Neuron (in vitro differentiated cells): ENCODE data around the gene XYLT1.
"Not testable (repeated sequence)": the region's sequence is repeated elsewhere in the genome, so short reads cannot be mapped to it uniquely, and the experiment has no call there.

ENCODE experiments used
- H2AFZ ChIP-seq: one replicate; pipeline ENCODE4 v1.6.1; 2013; ENCODE audit warnings: low read depth, mild to moderate bottlenecking, inconsistent platforms, low read length, moderate library complexity
- H3K27me3 ChIP-seq: one replicate; pipeline ENCODE4 v1.6.1; 2013; ENCODE audit warnings: low read length; ENCODE audit not compliant: insufficient read depth
- H3K36me3 ChIP-seq: one replicate; pipeline ENCODE4 v1.6.1; 2013; ENCODE audit warnings: low read length; ENCODE audit not compliant: insufficient read depth
- H3K4me1 ChIP-seq: one replicate; pipeline ENCODE4 v1.6.1; 2013; ENCODE audit warnings: low read length; ENCODE audit not compliant: insufficient read depth
- H3K4me3 ChIP-seq: 2 replicates; pipeline ENCODE4 v1.5.1; 2013; ENCODE audit warnings: mild to moderate bottlenecking, low read length, moderate library complexity
- H3K9me3 ChIP-seq: one replicate; pipeline ENCODE4 v1.6.1; 2013; ENCODE audit warnings: low read length

Gene XYLT1

DNA sequence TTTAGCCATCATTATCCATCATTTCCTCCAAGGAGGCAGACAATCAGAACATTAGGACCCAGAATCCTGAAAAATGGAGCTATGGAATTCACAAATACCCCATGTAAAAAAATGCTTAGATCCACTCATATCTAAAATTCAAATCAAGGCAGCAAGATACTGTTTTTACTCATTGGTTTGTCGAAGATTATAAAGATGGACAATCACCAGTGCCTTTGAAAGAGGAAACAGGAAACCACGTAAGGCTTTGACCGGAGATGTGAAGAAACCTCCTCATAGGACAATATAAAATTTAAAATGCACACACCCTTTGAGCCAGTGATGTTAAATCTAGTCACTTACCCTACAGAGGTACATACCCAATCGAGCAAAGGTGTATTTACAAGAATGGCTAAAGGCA is 130.0 kb downstream of the XYLT1 start:
- Histone ChIP-seq H3K36me3 (no peaks in the 10 kb centered on the region), H3K4me1 (no peaks in the 10 kb centered on the region)

GRCh38 chr16:17339764-17340541 is 130.8 kb downstream of the XYLT1 start:
- Histone ChIP-seq H3K36me3 (no peaks in the 10 kb centered on the region), H2AFZ (no peak overlapping the region), H3K27me3 (no peaks in the 10 kb centered on the region), H3K4me1 (no peaks in the 10 kb centered on the region), H3K9me3 (no peaks in the 10 kb centered on the region), H3K4me3 (no peak overlapping the region)

More for the DNA sequence above, 130.0 kb downstream of the XYLT1 start:
- H3K4me3 ChIP-seq, result no peak overlapping the region
- H2AFZ ChIP-seq, result no peak overlapping the region
- H3K9me3 ChIP-seq, result no peaks in the 10 kb centered on the region
- no peaks in the 10 kb centered on the region for H3K27me3 ChIP-seq

DNA sequence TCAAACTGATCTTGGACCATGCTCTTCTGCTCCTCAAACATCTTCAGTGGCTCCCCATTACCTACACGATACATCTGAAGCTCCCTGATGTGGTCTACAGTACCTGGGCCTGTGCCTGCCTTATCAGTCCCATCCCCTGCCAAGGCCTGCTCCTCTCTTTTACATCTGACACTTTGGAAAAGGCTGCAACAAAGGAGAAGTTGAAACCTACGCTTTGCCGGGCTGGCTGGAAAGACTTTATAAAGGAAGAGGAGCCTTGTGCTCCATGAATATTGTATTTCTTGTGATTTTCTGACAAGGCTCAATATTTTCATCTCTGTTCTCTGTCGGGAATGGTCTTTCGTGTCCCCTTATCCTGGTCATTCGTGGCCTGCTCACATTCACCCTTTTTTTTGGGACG is 132.5 kb downstream of the XYLT1 start:
- Histone ChIP-seq H3K9me3 (no peaks in the 10 kb centered on the region), H3K27me3 (no peaks in the 10 kb centered on the region), H3K4me3 (no peak overlapping the region), H3K36me3 (no peaks in the 10 kb centered on the region), H2AFZ (no peak overlapping the region), H3K4me1 (no peaks in the 10 kb centered on the region)

- Histone ChIP-seq H3K4me1 (no peaks in the 10 kb centered on the region), H2AFZ (no peak overlapping the region), H3K36me3 (no peaks in the 10 kb centered on the region), H3K9me3 (no peaks in the 10 kb centered on the region), H3K27me3 (no peaks in the 10 kb centered on the region), H3K4me3 (no peak overlapping the region)
Measured at GRCh38 chr16:17336530-17336900, 134.2 kb downstream of the XYLT1 start.

DNA sequence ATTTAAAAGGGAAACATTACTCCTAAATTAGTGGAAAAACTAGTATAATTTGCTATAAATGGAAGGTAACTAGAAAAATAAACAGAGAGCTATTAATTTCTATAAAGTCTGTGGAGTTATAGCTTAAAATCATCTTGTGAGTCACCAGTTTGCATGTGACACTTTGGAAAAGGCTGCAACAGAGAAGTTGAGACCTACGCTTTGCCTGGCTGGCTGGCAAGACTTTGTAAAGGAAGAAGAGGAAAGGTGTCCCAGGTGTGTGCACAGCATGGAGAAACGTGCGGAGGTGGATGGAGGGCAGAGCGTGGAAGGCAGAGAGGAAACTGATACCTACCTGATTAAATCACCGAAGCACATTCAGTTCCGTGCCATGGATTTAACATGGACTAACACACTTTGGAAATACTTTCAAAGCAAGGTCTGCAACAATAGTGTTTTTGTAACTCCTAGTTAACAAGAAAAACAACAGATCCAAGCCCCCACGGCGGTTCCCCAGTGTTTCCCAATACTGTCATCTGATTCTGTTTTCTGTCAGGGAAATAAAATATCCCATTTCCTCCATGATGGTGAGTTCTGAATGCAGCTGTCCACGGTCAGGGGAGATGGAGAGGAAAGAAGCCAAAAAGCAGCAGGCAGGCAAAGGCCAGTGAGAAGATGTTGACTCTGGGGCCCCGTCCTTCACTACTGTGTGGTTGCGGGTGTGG is 134.8 kb downstream of the XYLT1 start:
- Histone ChIP-seq H3K27me3 (no peaks in the 10 kb centered on the region), H2AFZ (no peak overlapping the region), H3K4me1 (no peaks in the 10 kb centered on the region), H3K36me3 (no peaks in the 10 kb centered on the region), H3K4me3 (no peak overlapping the region), H3K9me3 (no peaks in the 10 kb centered on the region)

DNA sequence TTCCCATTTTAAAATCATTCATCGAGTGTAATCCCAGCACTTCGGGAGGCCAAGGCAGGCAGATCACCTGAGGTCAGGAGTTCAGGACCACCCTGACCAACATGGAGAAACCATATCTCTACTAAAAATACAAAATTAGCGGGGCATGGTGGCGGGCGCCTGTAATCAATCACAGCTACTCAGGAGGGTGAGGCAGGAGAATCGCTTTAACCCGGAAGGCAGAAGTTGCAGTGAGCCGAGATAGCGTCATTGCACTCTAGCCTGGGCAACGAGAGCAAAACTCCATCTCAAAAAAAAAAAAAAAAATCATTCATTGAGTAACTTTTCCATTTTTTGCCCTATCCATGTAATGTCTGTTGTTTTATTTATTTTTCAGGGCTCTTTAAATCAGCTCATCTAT is 135.4 kb downstream of the XYLT1 start:
- H2AFZ ChIP-seq, H3K9me3 ChIP-seq, H3K4me3 ChIP-seq, H3K4me1 ChIP-seq, H3K27me3 ChIP-seq, H3K36me3 ChIP-seq: not testable (repeated sequence)

GRCh38 chr16:17334096-17334495 is 136.7 kb downstream of the XYLT1 start:
- Histone ChIP-seq H3K9me3 (no peaks in the 10 kb centered on the region), H2AFZ (no peak overlapping the region), H3K27me3 (no peaks in the 10 kb centered on the region), H3K36me3 (no peaks in the 10 kb centered on the region), H3K4me1 (no peaks in the 10 kb centered on the region), H3K4me3 (no peak overlapping the region)

- Histone ChIP-seq H3K9me3 (no peaks in the 10 kb centered on the region), H3K27me3 (no peaks in the 10 kb centered on the region), H2AFZ (no peak overlapping the region), H3K4me3 (no peak overlapping the region), H3K36me3 (no peaks in the 10 kb centered on the region), H3K4me1 (no peaks in the 10 kb centered on the region)
Measured at GRCh38 chr16:17333229-17333628, 137.5 kb downstream of the XYLT1 start.

DNA sequence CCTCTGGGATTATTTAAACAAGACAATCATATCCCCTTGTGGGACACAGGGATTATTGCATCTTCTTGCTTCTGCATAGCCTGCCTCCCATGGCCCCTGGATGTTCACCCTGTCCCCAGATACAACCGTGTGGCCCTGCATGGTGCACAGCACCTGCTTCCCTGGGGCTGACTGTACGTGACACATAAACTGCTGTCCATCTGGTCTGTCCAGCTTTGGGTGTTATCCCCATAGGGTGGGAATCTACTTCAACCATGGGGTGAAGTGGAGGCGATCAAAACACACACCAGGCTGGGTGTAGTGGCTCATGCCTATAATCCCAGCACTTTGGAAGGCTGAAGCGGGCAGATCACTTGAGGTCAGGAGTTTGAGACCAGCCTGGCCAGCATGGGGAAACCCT is 138.8 kb downstream of the XYLT1 start:
- H3K9me3 ChIP-seq, result no peaks in the 10 kb centered on the region

DNA sequence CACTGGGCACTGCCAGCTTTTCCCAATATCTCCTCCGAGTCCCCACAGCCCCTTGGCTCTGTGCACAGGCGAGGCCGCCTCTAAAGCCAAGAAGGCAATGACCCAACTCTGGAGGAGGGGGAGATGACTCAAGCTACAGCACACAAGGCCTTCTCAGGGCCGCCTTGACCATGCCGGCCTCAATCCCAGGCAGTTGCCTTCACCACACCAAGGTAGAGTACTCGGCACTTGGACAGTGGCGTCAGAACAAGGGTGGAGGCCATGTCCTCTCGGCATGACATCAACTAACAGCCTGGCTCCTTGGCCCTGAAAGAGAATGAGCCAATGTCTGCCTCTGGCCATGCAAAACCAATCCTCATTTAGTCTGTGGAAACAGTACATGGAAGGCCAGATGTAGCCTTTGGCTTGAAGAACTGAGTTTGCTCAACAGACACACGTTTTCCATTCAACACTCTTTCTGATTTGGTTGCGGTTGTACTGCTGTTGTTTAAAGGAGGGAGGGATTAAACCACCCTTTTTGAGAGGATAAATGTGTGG is 139.6 kb downstream of the XYLT1 start:
- H3K4me1 ChIP-seq, result no peaks in the 10 kb centered on the region
- H2AFZ ChIP-seq, result no peak overlapping the region
- no peak overlapping the region for H3K4me3 ChIP-seq
- H3K9me3 ChIP-seq, result no peaks in the 10 kb centered on the region
- H3K27me3 ChIP-seq, result no peaks in the 10 kb centered on the region
- H3K36me3 ChIP-seq, result no peaks in the 10 kb centered on the region

More for the DNA sequence above, 138.8 kb downstream of the XYLT1 start:
- no peak overlapping the region for H2AFZ ChIP-seq
- H3K36me3 ChIP-seq, result no peaks in the 10 kb centered on the region
- H3K4me3 ChIP-seq, result no peak overlapping the region
- no peaks in the 10 kb centered on the region for H3K4me1 ChIP-seq
- no peaks in the 10 kb centered on the region for H3K27me3 ChIP-seq

DNA sequence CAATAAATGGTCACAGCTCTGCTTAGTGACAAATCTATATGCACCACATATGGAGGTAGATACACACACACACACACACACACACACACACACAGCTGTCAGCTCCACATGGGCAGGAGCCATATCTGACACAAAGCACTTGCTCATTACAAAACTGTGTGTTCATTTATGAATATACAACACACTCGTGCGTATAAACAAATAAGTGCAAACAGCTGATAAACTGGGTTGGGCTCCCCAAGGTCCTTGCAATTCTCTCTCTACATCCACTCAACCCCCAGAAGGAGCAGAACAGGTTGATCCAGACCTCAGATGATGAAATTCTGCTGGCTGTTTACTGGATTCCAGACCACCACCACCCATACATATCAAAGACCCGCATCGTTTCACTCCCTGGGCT is 140.7 kb downstream of the XYLT1 start:
- no peaks in the 10 kb centered on the region for H3K9me3 ChIP-seq
- no peaks in the 10 kb centered on the region for H3K27me3 ChIP-seq
- H3K4me1 ChIP-seq, result no peaks in the 10 kb centered on the region
- H2AFZ ChIP-seq, result no peak overlapping the region
- no peak overlapping the region for H3K4me3 ChIP-seq
- no peaks in the 10 kb centered on the region for H3K36me3 ChIP-seq

- H3K36me3 ChIP-seq, result no peaks in the 10 kb centered on the region
- no peaks in the 10 kb centered on the region for H3K9me3 ChIP-seq
- H3K4me3 ChIP-seq, result no peak overlapping the region
- H3K27me3 ChIP-seq, result no peaks in the 10 kb centered on the region
- H2AFZ ChIP-seq, result no peak overlapping the region
- H3K4me1 ChIP-seq, result no peaks in the 10 kb centered on the region
Measured at GRCh38 chr16:17329391-17329790, 141.4 kb downstream of the XYLT1 start.

- Histone ChIP-seq H3K9me3 (no peaks in the 10 kb centered on the region), H3K4me3 (no peak overlapping the region), H3K27me3 (no peaks in the 10 kb centered on the region), H2AFZ (no peak overlapping the region), H3K4me1 (no peaks in the 10 kb centered on the region), H3K36me3 (no peaks in the 10 kb centered on the region)
Measured at GRCh38 chr16:17328932-17329331, 141.8 kb downstream of the XYLT1 start.
